ENCODE results near the gene ANXA4. TPM values are rescaled to one million over a fixed set of nuclear protein-coding genes. Genes with fewer than 3 reads are reported as not detected.

ANXA4 gene
- total and polyA plus RNA-seq, 2 of the 13 experiments (the other 11 are each of a cell fraction or from before 2014, with no cell fraction given): 155 to 168 TPM

DNA sequence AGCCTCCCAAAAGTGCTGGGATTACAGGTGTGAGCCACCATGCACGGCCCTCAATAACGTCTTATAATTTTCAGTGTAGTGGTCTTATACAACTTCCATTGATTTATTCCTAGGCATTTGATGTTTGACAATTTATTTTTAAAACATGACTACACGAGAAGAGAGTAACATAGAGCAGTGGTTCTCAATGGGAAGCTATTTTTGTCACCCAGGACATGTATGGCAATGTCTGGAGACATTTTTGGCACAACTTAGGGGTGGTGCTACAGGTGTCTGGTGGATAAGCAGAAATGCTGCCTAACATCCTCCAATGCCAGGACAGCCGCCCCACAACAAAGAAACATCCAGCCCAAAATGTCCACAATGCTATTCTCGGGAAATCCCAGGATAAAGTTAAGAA lies 12.7 kb upstream of the ANXA4 start (continued):
- TF ChIP-seq, protein P1, sequence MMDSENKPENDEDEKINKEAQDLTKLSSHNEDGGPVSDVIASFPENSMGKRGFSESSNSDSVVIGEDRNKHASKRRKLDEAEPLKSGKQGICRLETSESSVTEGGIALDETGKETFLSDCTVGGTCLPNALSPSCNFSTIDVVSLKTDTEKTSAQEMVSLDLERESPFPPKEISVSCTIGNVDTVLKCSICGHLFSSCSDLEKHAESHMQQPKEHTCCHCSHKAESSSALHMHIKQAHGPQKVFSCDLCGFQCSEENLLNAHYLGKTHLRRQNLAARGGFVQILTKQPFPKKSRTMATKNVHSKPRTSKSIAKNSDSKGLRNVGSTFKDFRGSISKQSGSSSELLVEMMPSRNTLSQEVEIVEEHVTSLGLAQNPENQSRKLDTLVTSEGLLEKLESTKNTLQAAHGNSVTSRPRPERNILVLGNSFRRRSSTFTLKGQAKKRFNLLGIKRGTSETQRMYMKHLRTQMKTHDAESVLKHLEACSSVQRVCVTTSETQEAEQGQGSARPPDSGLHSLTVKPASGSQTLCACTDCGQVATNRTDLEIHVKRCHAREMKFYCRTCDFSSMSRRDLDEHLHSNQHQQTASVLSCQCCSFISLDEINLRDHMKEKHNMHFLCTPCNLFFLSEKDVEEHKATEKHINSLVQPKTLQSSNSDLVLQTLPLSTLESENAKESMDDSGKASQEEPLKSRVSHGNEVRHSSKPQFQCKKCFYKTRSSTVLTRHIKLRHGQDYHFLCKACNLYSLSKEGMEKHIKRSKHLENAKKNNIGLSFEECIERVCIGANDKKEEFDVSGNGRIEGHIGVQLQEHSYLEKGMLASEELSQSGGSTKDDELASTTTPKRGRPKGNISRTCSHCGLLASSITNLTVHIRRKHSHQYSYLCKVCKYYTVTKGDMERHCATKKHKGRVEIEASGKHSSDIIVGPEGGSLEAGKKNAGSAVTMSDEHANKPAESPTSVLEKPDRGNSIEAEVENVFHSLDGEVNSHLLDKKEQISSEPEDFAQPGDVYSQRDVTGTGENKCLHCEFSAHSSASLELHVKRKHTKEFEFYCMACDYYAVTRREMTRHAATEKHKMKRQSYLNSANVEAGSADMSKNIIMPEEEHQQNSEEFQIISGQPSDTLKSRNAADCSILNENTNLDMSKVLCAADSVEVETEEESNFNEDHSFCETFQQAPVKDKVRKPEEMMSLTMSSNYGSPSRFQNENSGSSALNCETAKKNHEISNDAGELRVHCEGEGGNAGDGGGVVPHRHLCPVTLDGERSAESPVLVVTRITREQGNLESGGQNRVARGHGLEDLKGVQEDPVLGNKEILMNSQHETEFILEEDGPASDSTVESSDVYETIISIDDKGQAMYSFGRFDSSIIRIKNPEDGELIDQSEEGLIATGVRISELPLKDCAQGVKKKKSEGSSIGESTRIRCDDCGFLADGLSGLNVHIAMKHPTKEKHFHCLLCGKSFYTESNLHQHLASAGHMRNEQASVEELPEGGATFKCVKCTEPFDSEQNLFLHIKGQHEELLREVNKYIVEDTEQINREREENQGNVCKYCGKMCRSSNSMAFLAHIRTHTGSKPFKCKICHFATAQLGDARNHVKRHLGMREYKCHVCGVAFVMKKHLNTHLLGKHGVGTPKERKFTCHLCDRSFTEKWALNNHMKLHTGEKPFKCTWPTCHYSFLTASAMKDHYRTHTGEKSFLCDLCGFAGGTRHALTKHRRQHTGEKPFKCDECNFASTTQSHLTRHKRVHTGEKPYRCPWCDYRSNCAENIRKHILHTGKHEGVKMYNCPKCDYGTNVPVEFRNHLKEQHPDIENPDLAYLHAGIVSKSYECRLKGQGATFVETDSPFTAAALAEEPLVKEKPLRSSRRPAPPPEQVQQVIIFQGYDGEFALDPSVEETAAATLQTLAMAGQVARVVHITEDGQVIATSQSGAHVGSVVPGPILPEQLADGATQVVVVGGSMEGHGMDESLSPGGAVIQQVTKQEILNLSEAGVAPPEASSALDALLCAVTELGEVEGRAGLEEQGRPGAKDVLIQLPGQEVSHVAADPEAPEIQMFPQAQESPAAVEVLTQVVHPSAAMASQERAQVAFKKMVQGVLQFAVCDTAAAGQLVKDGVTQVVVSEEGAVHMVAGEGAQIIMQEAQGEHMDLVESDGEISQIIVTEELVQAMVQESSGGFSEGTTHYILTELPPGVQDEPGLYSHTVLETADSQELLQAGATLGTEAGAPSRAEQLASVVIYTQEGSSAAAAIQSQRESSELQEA (CRISPR knock-in tag; IDR thresholded peaks at IDR 0.05; ENCODE audit: not compliant biosample characterization): no peak
- TF ChIP-seq ZNF605 (CRISPR knock-in tag; IDR thresholded peaks at IDR 0.05): no peak
- no peak for TF ChIP-seq HNF4G (IDR thresholded peaks at IDR 0.05; ENCODE audit: borderline replicate concordance, low read depth, low read length)
- TF ChIP-seq HNF4G (CRISPR knock-in tag; IDR thresholded peaks at IDR 0.05; ENCODE audit: borderline replicate concordance, low read depth): no peak
- no peak for TF ChIP-seq ZNF616 (CRISPR knock-in tag; IDR thresholded peaks at IDR 0.05; ENCODE audit: low read depth)
- TF ChIP-seq AKAP8 (CRISPR knock-in tag; IDR thresholded peaks at IDR 0.05): no peak
- no peak for TF ChIP-seq FOXK1 (CRISPR knock-in tag; IDR thresholded peaks at IDR 0.05; ENCODE audit: borderline replicate concordance, low read depth)
- no peak for TF ChIP-seq HMGA1 (CRISPR knock-in tag; conservative IDR thresholded peaks at IDR 0.05)
- TF ChIP-seq SP140L (CRISPR knock-in tag; IDR thresholded peaks at IDR 0.05; ENCODE audit: borderline replicate concordance): no peak
- TF ChIP-seq MED13 (CRISPR knock-in tag; IDR thresholded peaks at IDR 0.05): no peak
- no peak for TF ChIP-seq ZNF251 (CRISPR knock-in tag; IDR thresholded peaks at IDR 0.05)
- no peak for TF ChIP-seq ZNF136 (CRISPR knock-in tag; IDR thresholded peaks at IDR 0.05; ENCODE audit: low read depth)
- no peak for TF ChIP-seq CREB1 (IDR thresholded peaks at IDR 0.05)
- TF ChIP-seq CREB1 (CRISPR knock-in tag; IDR thresholded peaks at IDR 0.05): no peak
- no peak for TF ChIP-seq ZC3H4 (CRISPR knock-in tag; IDR thresholded peaks at IDR 0.05; ENCODE audit: borderline replicate concordance)
- no peak for TF ChIP-seq ZNF225 (CRISPR knock-in tag; IDR thresholded peaks at IDR 0.05)
- TF ChIP-seq, protein P2, sequence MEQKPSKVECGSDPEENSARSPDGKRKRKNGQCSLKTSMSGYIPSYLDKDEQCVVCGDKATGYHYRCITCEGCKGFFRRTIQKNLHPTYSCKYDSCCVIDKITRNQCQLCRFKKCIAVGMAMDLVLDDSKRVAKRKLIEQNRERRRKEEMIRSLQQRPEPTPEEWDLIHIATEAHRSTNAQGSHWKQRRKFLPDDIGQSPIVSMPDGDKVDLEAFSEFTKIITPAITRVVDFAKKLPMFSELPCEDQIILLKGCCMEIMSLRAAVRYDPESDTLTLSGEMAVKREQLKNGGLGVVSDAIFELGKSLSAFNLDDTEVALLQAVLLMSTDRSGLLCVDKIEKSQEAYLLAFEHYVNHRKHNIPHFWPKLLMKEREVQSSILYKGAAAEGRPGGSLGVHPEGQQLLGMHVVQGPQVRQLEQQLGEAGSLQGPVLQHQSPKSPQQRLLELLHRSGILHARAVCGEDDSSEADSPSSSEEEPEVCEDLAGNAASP (CRISPR knock-in tag; IDR thresholded peaks at IDR 0.05; ENCODE audit: borderline replicate concordance): no peak

Data from HepG2 (cell line).